Sigmoid colon (tissue), 4 donors: ENCODE measurements around the gene GCNA.

Source experiments
- EP300 ChIP-seq, 4 donors: sonication (generic); formaldehyde crosslinking; IDR thresholded peaks; one replicate each; pipeline ENCODE4 v1.6.1; 2017; ENCODE audit warnings: antibody characterized with exemption in 4 of 4
- POLR2A ChIP-seq, 2 donors: fragments of 450-650 bp; IDR thresholded peaks; one replicate each; pipeline ENCODE4 v1.6.1; 2016; ENCODE audit warnings: antibody characterized with exemption in 2 of 2, mild to moderate bottlenecking in 2 of 2, moderate library complexity in 2 of 2
- TF ChIP-seq, protein P1 (sequence below), 4 experiments: fragments of 450-650 bp in 3 of 4; fragments of 200-600 bp in 1 of 4; IDR thresholded peaks; one replicate each; pipeline ENCODE4 v1.5.1; 2016 to 2019; ENCODE audit warnings: antibody characterized with exemption in 4 of 4, mild to moderate bottlenecking in 3 of 4, moderate library complexity in 2 of 4

DNA sequence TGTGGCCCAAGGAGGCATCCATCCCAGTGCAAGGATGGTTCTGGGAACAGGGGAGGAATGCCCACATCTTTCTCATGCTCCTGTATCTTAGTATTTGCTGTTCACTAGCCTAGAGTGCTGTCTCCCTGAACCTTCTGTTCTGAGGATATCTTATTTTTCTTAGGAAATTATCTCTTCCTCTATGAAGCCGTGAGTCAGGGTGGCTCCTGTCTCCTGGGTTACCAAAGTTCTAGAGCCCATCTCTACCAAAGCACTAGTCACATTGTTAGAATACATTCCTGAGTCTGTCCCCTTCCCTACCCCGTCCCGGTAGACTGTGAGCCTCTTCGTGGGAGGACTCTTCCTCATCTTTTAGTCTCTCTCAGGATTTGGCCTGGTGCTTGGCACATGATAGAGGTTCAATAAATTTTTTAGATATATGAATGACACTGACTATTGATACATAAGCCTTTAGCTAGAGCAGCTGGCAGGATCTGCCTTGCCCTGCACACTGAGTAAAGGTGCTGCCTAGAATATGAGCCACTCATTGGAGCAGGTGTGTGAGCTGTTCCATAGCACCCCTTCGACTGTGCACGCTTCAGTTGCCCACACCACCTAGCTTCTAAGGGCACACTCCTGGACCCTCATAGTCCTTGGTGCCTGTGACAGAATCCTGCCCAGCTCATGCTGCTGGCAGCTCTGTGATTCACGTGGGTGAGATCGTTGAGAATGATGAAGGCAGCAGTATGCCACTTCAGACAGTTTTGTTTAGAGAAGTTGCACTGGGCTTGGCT, 26.7 kb downstream of the GCNA start:
- TF ChIP-seq, protein P1, sequence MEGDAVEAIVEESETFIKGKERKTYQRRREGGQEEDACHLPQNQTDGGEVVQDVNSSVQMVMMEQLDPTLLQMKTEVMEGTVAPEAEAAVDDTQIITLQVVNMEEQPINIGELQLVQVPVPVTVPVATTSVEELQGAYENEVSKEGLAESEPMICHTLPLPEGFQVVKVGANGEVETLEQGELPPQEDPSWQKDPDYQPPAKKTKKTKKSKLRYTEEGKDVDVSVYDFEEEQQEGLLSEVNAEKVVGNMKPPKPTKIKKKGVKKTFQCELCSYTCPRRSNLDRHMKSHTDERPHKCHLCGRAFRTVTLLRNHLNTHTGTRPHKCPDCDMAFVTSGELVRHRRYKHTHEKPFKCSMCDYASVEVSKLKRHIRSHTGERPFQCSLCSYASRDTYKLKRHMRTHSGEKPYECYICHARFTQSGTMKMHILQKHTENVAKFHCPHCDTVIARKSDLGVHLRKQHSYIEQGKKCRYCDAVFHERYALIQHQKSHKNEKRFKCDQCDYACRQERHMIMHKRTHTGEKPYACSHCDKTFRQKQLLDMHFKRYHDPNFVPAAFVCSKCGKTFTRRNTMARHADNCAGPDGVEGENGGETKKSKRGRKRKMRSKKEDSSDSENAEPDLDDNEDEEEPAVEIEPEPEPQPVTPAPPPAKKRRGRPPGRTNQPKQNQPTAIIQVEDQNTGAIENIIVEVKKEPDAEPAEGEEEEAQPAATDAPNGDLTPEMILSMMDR (IDR thresholded peaks at IDR 0.05), result no peak
- TF ChIP-seq POLR2A (IDR thresholded peaks at IDR 0.05), result no peak
- TF ChIP-seq EP300 (IDR thresholded peaks at IDR 0.05), result no peak
